ENCODE measurements around the gene SH3BGRL3. TPM values are rescaled to one million over a fixed set of nuclear protein-coding genes. Genes with fewer than 3 reads are reported as not detected.

The SH3BGRL3 gene
- 116 to 199 TPM (median 158 TPM) in 5 replicates for total RNA-seq (2022; extraction: Qiagen RNA extraction; ENCODE audit: low read depth)

GRCh38 chr1:26279456-26280332, at the start of gene SH3BGRL3:
Gene SH3BGRL3 (plus strand): TSS chr1:26280086. CDS start chr1:26280156, 70 bp downstream.

GRCh38 chr1:26233903-26234643, 45.8 kb upstream of the SH3BGRL3 start, which contains the start of gene CEP85:
Gene CEP85 (plus strand): TSS chr1:26234200. CDS start chr1:26239784, 5,584 bp downstream.

GRCh38 chr1:26306290-26307229, 26.7 kb downstream of the SH3BGRL3 start, which contains the start of gene UBXN11:
Gene UBXN11 (minus strand): TSS chr1:26306636. CDS start chr1:26302883, 3,753 bp downstream.

GRCh38 chr1:26317612-26318337, 37.9 kb downstream of the SH3BGRL3 start, which contains the start of gene CD52:
Gene CD52 (plus strand): TSS chr1:26317958. CDS start chr1:26318018, 60 bp downstream.

Other genes starting within 250 kb of the SH3BGRL3 start
- gene SLC30A2, start 234.0 kb upstream of the SH3BGRL3 start, total RNA-seq (2022; extraction: Qiagen RNA extraction; ENCODE audit: low read depth) = 0.08 to 0.13 TPM in 2 of 5 replicates, not detected in the others
- gene TRIM63, start 212.5 kb upstream of the SH3BGRL3 start, total RNA-seq (2022; extraction: Qiagen RNA extraction; ENCODE audit: low read depth) = 0.07 to 0.08 TPM in 2 of 5 replicates, not detected in the others
- 0.73 to 2.3 TPM (median 1.9 TPM) in 5 replicates for gene PDIK1L, start 168.3 kb upstream of the SH3BGRL3 start, total RNA-seq (2022; extraction: Qiagen RNA extraction; ENCODE audit: low read depth)
- gene FAM110D, start 121.0 kb upstream of the SH3BGRL3 start, total RNA-seq (2022; extraction: Qiagen RNA extraction; ENCODE audit: low read depth) = 0.06 TPM in 1 of 5 replicates, not detected in the others
- gene C1orf232, start 111.1 kb upstream of the SH3BGRL3 start, total RNA-seq (2022; extraction: Qiagen RNA extraction; ENCODE audit: low read depth) = not detected in 5 replicates
- gene ZNF593, start 110.2 kb upstream of the SH3BGRL3 start, total RNA-seq (2022; extraction: Qiagen RNA extraction; ENCODE audit: low read depth) = 52.3 to 67.9 TPM (median 66.6 TPM) in 5 replicates
- gene ZNF593OS, start 108.3 kb upstream of the SH3BGRL3 start, total RNA-seq (2022; extraction: Qiagen RNA extraction; ENCODE audit: low read depth) = 0.36 TPM in 1 of 5 replicates, not detected in the others
- 0.13 to 0.35 TPM (median 0.30 TPM) in 5 replicates for gene CNKSR1, start 102.6 kb upstream of the SH3BGRL3 start, total RNA-seq (2022; extraction: Qiagen RNA extraction; ENCODE audit: low read depth)
- gene CATSPER4, start 89.5 kb upstream of the SH3BGRL3 start, total RNA-seq (2022; extraction: Qiagen RNA extraction; ENCODE audit: low read depth) = not detected in 5 replicates
- gene CEP85, start 45.9 kb upstream of the SH3BGRL3 start, total RNA-seq (2022; extraction: Qiagen RNA extraction; ENCODE audit: low read depth) = 12.2 to 15.1 TPM (median 13.6 TPM) in 5 replicates
- 11.1 to 17.7 TPM (median 16.8 TPM) in 5 replicates for gene UBXN11, start 26.6 kb downstream of the SH3BGRL3 start, total RNA-seq (2022; extraction: Qiagen RNA extraction; ENCODE audit: low read depth)
- gene CD52, start 37.9 kb downstream of the SH3BGRL3 start, total RNA-seq (2022; extraction: Qiagen RNA extraction; ENCODE audit: low read depth) = not detected in 5 replicates
- gene CRYBG2, start 74.0 kb downstream of the SH3BGRL3 start, total RNA-seq (2022; extraction: Qiagen RNA extraction; ENCODE audit: low read depth) = 0.48 to 2.0 TPM (median 1.4 TPM) in 5 replicates
- not detected in 5 replicates for gene ZNF683, start 92.7 kb downstream of the SH3BGRL3 start, total RNA-seq (2022; extraction: Qiagen RNA extraction; ENCODE audit: low read depth)
- gene LIN28A, start 130.7 kb downstream of the SH3BGRL3 start, total RNA-seq (2022; extraction: Qiagen RNA extraction; ENCODE audit: low read depth) = 0.03 TPM in 1 of 5 replicates, not detected in the others
- gene DHDDS, start 152.2 kb downstream of the SH3BGRL3 start, total RNA-seq (2022; extraction: Qiagen RNA extraction; ENCODE audit: low read depth) = 21.2 to 26.7 TPM (median 23.1 TPM) in 5 replicates
- 305 to 414 TPM (median 361 TPM) in 5 replicates for gene HMGN2, start 192.4 kb downstream of the SH3BGRL3 start, total RNA-seq (2022; extraction: Qiagen RNA extraction; ENCODE audit: low read depth)
- 14.2 to 17.6 TPM (median 16.4 TPM) in 5 replicates for gene RPS6KA1, start 249.7 kb downstream of the SH3BGRL3 start, total RNA-seq (2022; extraction: Qiagen RNA extraction; ENCODE audit: low read depth)

Data from A549 treated with RU486 at 1 μM for 4 hours (cell line).